GM23338 (cell line): ENCODE results near the gene PCDHGA10.
"Not testable (repeated sequence)": the region's sequence is repeated elsewhere in the genome, so short reads cannot be mapped to it uniquely, and the experiment has no call there.

Experiments used
- CREB1 ChIP-seq: fragments of 250-450 bp; sonication (Bioruptor Pico); IDR thresholded peaks from 2 replicates; pipeline ENCODE4 v1.5.0; 2020; ENCODE audit warnings: low read depth, mild to moderate bottlenecking, moderate library complexity
- JUNB ChIP-seq: IDR thresholded peaks from one replicate; pipeline ENCODE4 v1.6.1; 2016; ENCODE audit warnings: antibody characterized with exemption; ENCODE audit not compliant: unreplicated experiment
- POLR2AphosphoS5 ChIP-seq: IDR thresholded peaks from 2 replicates; pipeline ENCODE4 v1.6.1; 2016; ENCODE audit warnings: antibody characterized with exemption, low read depth
- ZNF114 ChIP-seq: fragments of 250-450 bp; sonication (Bioruptor Pico); IDR thresholded peaks from 2 replicates; pipeline ENCODE4 v1.5.0; 2020; ENCODE audit warnings: mild to moderate bottlenecking, moderate library complexity
- TF ChIP-seq, protein P1 (sequence below), 2 experiments: fragments of 200-600 bp in 1 of 2; sonication (generic) in 1 of 2; conservative IDR thresholded peaks; 2 replicates each; pipeline versions ENCODE4 v1.5.1 to v1.6.1; 2016 to 2017; ENCODE audit warnings: antibody characterized with exemption in 2 of 2, low read depth in 2 of 2, mild to moderate bottlenecking in 2 of 2, moderate library complexity in 1 of 2
- TF ChIP-seq, protein P2 (sequence below): IDR thresholded peaks from one replicate; pipeline ENCODE4 v1.6.1; 2018; ENCODE audit warnings: antibody characterized with exemption; ENCODE audit not compliant: unreplicated experiment
- TF ChIP-seq, protein P3 (sequence below): fragments of 250-450 bp; sonication (Bioruptor Pico); IDR thresholded peaks from 2 replicates; pipeline ENCODE4 v1.5.0; 2020; ENCODE audit warnings: mild to moderate bottlenecking, moderate library complexity

DNA sequence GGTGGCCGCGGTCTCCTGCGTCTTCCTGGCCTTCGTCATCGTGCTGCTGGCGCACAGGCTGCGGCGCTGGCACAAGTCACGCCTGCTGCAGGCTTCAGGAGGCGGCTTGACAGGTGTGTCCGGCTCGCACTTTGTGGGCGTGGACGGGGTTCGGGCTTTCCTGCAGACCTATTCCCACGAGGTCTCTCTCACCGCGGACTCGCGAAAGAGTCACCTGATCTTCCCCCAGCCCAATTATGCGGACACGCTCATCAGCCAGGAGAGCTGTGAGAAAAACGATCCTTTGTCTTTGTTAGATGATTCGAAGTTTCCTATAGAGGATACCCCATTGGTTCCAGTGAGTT lies 2.5 kb downstream of the PCDHGA10 start:
- TF ChIP-seq, protein P1, sequence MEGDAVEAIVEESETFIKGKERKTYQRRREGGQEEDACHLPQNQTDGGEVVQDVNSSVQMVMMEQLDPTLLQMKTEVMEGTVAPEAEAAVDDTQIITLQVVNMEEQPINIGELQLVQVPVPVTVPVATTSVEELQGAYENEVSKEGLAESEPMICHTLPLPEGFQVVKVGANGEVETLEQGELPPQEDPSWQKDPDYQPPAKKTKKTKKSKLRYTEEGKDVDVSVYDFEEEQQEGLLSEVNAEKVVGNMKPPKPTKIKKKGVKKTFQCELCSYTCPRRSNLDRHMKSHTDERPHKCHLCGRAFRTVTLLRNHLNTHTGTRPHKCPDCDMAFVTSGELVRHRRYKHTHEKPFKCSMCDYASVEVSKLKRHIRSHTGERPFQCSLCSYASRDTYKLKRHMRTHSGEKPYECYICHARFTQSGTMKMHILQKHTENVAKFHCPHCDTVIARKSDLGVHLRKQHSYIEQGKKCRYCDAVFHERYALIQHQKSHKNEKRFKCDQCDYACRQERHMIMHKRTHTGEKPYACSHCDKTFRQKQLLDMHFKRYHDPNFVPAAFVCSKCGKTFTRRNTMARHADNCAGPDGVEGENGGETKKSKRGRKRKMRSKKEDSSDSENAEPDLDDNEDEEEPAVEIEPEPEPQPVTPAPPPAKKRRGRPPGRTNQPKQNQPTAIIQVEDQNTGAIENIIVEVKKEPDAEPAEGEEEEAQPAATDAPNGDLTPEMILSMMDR (conservative IDR thresholded peaks at IDR 0.05; ENCODE audit: low read depth in 2 of 2) = not testable (repeated sequence)
- not testable (repeated sequence) for TF ChIP-seq POLR2AphosphoS5, JUNB, CREB1, ZNF114
- TF ChIP-seq, protein P2, sequence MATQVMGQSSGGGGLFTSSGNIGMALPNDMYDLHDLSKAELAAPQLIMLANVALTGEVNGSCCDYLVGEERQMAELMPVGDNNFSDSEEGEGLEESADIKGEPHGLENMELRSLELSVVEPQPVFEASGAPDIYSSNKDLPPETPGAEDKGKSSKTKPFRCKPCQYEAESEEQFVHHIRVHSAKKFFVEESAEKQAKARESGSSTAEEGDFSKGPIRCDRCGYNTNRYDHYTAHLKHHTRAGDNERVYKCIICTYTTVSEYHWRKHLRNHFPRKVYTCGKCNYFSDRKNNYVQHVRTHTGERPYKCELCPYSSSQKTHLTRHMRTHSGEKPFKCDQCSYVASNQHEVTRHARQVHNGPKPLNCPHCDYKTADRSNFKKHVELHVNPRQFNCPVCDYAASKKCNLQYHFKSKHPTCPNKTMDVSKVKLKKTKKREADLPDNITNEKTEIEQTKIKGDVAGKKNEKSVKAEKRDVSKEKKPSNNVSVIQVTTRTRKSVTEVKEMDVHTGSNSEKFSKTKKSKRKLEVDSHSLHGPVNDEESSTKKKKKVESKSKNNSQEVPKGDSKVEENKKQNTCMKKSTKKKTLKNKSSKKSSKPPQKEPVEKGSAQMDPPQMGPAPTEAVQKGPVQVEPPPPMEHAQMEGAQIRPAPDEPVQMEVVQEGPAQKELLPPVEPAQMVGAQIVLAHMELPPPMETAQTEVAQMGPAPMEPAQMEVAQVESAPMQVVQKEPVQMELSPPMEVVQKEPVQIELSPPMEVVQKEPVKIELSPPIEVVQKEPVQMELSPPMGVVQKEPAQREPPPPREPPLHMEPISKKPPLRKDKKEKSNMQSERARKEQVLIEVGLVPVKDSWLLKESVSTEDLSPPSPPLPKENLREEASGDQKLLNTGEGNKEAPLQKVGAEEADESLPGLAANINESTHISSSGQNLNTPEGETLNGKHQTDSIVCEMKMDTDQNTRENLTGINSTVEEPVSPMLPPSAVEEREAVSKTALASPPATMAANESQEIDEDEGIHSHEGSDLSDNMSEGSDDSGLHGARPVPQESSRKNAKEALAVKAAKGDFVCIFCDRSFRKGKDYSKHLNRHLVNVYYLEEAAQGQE = not testable (repeated sequence)
- TF ChIP-seq, protein P3, sequence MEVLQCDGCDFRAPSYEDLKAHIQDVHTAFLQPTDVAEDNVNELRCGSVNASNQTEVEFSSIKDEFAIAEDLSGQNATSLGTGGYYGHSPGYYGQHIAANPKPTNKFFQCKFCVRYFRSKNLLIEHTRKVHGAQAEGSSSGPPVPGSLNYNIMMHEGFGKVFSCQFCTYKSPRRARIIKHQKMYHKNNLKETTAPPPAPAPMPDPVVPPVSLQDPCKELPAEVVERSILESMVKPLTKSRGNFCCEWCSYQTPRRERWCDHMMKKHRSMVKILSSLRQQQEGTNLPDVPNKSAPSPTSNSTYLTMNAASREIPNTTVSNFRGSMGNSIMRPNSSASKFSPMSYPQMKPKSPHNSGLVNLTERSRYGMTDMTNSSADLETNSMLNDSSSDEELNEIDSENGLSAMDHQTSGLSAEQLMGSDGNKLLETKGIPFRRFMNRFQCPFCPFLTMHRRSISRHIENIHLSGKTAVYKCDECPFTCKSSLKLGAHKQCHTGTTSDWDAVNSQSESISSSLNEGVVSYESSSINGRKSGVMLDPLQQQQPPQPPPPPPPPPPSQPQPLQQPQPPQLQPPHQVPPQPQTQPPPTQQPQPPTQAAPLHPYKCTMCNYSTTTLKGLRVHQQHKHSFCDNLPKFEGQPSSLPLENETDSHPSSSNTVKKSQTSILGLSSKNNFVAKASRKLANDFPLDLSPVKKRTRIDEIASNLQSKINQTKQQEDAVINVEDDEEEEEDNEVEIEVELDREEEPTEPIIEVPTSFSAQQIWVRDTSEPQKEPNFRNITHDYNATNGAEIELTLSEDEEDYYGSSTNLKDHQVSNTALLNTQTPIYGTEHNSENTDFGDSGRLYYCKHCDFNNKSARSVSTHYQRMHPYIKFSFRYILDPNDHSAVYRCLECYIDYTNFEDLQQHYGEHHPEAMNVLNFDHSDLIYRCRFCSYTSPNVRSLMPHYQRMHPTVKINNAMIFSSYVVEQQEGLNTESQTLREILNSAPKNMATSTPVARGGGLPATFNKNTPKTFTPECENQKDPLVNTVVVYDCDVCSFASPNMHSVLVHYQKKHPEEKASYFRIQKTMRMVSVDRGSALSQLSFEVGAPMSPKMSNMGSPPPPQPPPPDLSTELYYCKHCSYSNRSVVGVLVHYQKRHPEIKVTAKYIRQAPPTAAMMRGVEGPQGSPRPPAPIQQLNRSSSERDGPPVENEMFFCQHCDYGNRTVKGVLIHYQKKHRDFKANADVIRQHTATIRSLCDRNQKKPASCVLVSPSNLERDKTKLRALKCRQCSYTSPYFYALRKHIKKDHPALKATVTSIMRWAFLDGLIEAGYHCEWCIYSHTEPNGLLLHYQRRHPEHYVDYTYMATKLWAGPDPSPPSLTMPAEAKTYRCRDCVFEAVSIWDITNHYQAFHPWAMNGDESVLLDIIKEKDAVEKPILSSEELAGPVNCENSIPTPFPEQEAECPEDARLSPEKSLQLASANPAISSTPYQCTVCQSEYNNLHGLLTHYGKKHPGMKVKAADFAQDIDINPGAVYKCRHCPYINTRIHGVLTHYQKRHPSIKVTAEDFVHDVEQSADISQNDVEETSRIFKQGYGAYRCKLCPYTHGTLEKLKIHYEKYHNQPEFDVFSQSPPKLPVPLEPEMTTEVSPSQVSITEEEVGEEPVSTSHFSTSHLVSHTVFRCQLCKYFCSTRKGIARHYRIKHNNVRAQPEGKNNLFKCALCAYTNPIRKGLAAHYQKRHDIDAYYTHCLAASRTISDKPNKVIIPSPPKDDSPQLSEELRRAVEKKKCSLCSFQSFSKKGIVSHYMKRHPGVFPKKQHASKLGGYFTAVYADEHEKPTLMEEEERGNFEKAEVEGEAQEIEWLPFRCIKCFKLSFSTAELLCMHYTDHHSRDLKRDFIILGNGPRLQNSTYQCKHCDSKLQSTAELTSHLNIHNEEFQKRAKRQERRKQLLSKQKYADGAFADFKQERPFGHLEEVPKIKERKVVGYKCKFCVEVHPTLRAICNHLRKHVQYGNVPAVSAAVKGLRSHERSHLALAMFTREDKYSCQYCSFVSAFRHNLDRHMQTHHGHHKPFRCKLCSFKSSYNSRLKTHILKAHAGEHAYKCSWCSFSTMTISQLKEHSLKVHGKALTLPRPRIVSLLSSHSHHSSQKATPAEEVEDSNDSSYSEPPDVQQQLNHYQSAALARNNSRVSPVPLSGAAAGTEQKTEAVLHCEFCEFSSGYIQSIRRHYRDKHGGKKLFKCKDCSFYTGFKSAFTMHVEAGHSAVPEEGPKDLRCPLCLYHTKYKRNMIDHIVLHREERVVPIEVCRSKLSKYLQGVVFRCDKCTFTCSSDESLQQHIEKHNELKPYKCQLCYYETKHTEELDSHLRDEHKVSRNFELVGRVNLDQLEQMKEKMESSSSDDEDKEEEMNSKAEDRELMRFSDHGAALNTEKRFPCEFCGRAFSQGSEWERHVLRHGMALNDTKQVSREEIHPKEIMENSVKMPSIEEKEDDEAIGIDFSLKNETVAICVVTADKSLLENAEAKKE (CRISPR knock-in tag) = not testable (repeated sequence)
